GM12801 (cell line): Measurements from ENCODE around the gene WWOX.

Experiments
- TF ChIP-seq, protein P1 (sequence below): IDR thresholded peaks from one replicate; pipeline ENCODE4 v1.5.1; 2011; ENCODE audit warnings: control low read depth; ENCODE audit not compliant: insufficient read length; ENCODE audit errors: extremely low read depth

Gene WWOX

DNA sequence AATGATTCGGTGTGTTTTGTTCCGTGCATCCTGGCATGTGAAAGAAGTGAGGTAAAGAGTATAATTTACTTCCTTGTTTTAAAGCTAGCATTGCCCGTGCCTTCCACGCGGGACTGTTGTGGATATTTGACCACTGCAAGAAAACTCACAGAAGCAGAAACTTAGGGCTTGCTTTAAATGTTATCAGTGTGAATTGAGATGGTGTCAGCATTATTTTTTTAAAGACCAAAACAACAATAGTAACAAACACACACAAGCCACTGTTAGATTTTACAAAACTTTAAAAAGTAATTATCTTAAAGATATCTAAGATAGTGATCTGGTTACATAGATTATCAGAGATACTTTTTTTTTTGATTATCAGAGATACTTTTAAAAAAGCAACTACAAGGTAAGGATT is 47.4 kb downstream of the WWOX start:
- TF ChIP-seq, protein P1, sequence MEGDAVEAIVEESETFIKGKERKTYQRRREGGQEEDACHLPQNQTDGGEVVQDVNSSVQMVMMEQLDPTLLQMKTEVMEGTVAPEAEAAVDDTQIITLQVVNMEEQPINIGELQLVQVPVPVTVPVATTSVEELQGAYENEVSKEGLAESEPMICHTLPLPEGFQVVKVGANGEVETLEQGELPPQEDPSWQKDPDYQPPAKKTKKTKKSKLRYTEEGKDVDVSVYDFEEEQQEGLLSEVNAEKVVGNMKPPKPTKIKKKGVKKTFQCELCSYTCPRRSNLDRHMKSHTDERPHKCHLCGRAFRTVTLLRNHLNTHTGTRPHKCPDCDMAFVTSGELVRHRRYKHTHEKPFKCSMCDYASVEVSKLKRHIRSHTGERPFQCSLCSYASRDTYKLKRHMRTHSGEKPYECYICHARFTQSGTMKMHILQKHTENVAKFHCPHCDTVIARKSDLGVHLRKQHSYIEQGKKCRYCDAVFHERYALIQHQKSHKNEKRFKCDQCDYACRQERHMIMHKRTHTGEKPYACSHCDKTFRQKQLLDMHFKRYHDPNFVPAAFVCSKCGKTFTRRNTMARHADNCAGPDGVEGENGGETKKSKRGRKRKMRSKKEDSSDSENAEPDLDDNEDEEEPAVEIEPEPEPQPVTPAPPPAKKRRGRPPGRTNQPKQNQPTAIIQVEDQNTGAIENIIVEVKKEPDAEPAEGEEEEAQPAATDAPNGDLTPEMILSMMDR = no peak

DNA sequence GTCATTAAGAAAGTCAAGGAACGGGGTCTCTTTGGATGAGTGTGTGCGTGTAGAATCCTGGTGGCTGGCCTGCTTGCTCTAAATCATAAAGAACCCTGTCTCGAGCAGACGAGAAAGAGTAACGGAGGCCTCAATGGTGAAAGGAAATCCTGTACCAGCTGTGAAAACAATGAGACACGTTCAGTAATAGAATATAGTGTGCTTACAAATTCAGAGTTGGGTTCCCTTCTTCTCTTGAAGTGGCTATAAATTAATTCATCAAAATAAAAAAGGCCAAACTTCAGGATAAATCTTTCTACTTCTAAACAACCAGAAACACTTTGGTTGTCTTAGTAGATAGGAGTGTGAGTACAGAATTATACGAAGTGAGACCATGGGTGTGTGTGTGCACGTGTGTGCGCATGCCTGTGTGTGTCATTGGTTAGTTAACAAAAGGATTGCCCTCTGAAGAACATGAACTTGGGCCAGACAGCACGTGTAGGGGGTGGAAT is 48.5 kb downstream of the WWOX start:
- TF ChIP-seq, protein P1 = no peak

DNA sequence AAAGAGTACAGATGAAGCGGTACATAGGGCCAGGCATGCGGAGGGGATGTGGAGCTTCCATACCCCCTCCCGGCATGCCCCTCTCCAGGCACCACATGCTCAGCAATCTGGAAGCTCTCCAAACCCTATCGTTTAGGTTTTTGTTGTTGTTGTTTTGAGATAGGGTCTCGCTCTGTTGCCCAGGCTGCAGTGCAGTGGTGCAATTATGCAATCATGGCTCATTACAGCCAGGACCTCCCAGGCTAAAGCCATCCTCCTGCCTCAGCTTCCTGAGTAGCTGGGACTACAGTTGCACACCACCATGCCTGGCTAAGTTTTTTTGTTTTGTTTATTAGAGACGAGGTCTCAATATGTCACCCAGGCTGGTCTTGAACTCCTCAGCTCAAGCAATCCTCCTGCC is 50.8 kb downstream of the WWOX start:
- TF ChIP-seq, protein P1 = no peak

DNA sequence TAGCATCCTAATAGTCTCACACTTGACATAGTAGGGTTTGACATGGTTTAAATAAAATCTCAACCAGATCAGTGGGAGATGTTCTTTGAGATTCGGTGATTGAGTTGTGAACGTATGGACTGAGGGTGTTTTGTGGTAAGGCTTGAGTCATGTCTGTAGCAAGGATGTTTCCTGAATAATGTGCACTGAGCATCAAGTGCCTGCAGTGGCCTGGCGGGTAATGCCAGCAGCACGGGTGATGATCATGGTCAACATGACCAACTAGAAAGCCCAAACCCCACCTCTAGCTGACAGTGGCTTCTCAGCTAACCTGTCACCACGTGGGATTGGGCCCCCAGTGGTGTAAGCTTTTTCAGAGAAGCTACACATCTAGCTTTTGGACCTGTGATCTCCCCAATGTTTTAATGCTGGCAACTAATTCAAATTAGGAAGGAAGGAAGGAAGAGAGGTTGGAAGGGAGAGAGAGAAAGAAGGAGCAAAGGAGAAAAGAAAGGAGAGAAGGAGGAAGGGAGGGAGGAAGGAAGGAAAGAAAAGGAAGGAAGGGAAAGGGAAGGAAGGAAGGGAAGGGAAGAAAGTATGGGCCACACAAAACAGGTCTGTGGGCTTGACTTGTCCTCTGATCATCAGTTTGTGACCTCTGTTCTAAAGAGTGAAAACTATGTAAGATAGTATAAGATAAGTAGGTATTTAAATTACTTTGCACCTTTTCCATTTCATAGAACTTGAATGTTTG is 55.4 kb downstream of the WWOX start:
- TF ChIP-seq, protein P1 = no peak

DNA sequence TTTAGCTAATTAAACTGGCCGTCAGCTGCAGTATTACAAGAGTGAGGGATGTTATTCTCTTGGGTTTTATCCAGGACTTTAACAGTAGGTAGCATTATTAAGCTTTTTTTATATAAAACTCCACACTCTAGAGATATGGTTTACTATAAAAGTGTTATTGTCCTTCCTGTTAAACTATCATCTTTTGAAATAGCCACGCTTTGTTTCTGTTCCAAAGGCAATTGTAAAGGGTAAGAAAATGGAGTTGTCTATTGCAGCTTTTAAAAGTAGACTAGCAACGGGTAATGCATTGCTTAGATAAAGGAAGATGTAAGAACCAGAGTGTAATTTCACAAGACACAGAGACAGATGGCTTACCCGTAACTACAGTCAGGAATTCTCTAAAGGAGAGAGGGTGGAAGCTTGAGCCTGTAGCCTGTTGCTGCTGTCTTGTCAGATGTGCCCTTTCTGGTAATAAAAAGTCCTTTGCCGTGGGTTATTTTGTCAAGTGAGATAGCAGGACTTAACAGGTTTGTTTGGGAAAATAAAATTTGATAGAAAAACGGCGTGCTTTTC is 56.4 kb downstream of the WWOX start:
- TF ChIP-seq, protein P1 = no peak

DNA sequence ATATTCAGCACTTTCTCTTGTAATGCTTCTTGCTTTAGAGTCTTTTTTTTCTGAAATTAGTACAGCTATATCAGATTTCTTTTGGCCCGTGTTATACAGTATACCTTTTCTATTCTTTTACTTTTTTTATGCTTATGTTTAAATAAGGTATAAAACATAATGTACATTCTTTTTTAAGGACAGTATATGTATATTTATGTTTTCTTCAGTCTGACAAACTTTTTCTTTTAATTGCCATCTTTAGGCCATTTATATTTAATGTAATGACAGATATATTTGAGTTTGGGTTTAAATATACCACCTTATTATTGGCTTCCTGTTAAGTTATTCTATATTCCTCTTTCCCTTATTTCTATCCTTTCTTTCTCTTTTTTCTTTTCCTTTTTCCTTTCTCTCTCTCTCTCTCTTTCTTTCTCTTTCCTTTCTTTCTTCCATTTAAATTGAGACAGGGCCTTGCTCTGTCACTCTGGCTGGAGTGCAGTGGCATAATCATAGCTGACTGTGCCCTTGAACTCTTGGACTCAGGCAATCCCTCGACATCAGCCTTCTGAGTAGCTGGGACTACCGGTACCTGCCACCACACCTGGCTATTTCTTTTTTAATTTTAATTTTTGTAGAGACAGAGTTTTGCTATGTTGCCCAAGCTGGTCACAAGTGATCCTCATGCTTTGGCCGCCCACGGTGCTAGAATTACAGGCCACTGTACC is 61.7 kb downstream of the WWOX start:
- TF ChIP-seq, protein P1 = no peak
